Astrocyte (in vitro differentiated cells and primary cell): ENCODE measurements around the gene CD300LD.

Source experiments
- EZH2 ChIP-seq: IDR thresholded peaks from 2 replicates; pipeline ENCODE4 v1.6.1; 2012; ENCODE audit warnings: mild to moderate bottlenecking, low read length, inconsistent platforms; ENCODE audit not compliant: insufficient read depth
- TF ChIP-seq, protein P1 (sequence below): IDR thresholded peaks from 2 replicates; pipeline ENCODE4 v1.5.1; 2011; ENCODE audit warnings: low read depth, mild to moderate bottlenecking, inconsistent platforms, low read length, moderate library complexity; ENCODE audit not compliant: insufficient read depth

DNA sequence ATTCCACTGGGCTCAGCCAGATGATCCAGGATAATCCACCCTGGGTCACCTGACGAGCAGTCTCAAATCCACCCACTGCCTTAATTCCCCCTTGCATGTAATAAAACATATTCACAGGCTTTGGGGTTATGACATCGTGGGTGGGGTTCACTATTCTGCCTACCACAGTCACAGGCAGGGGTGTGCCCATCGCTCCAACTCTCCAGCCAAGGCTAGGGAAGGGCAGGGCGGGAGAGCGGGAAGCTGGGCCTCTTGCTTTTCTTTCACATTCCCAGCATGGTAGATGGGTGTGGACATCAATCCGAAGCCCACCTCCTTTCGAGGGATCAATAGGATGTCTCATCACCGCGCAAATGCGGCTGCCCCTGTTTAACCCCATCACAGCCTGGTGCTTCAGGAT is 12.7 kb upstream of the CD300LD start:
- TF ChIP-seq, protein P1, sequence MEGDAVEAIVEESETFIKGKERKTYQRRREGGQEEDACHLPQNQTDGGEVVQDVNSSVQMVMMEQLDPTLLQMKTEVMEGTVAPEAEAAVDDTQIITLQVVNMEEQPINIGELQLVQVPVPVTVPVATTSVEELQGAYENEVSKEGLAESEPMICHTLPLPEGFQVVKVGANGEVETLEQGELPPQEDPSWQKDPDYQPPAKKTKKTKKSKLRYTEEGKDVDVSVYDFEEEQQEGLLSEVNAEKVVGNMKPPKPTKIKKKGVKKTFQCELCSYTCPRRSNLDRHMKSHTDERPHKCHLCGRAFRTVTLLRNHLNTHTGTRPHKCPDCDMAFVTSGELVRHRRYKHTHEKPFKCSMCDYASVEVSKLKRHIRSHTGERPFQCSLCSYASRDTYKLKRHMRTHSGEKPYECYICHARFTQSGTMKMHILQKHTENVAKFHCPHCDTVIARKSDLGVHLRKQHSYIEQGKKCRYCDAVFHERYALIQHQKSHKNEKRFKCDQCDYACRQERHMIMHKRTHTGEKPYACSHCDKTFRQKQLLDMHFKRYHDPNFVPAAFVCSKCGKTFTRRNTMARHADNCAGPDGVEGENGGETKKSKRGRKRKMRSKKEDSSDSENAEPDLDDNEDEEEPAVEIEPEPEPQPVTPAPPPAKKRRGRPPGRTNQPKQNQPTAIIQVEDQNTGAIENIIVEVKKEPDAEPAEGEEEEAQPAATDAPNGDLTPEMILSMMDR = no peak
- no peak for TF ChIP-seq EZH2
